Stimulated activated CD8-positive, alpha-beta memory T cell treated with anti-CD3 and anti-CD28 coated beads, Interleukin-15, amount 100 ng/mL, for 48 hours (primary cell): Measurements from ENCODE around the gene CEP76.
"Not testable (repeated sequence)": the region's sequence is repeated elsewhere in the genome, so short reads cannot be mapped to it uniquely, and the experiment has no call there.

ENCODE experiments used
- DNase-seq, 2 donors: peaks; one replicate each; pipeline ENCODE4 v3.0.0-alpha.2; 2020; ENCODE audit warnings: low read depth in 2 of 2

Gene CEP76

DNA sequence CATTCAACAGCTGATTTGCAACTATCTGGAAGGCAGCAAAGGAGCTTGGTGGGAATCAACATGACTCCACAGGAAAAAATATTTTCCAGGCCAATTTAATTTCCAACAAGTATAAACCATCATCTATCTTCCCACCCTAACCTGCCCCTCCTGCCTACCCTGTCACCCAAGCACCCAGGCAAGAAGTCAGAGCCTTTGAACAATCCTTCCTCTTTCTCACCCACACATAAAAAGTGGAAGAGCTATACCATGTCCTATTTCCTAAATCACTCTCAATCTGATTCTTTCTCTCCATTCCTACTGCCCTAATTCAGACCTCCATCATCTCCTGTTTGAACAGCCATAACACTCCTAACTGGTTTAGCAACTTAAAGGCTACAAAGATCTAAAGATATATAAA, 57.3 kb downstream of the CEP76 start:
- DNase-seq = no peak

DNA sequence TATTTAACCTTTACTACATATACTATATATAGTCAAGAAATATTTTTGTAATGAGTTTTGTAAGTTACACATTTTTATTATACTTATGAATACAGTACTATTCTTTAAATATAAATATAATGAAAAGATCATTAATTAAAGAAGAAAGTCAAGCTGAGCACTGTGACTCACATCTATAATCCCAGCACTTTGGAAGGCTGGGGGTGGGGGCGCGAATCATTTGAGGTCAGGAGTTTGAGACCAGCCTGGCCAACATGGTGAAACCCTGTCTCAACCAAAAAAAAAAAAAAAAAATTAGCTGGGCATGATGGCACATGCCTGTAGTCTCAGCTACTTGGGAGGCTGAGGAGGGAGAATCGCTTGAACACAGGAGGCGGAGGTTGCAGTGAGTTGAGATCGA, 58.8 kb downstream of the CEP76 start:
- DNase-seq = not testable (repeated sequence)

DNA sequence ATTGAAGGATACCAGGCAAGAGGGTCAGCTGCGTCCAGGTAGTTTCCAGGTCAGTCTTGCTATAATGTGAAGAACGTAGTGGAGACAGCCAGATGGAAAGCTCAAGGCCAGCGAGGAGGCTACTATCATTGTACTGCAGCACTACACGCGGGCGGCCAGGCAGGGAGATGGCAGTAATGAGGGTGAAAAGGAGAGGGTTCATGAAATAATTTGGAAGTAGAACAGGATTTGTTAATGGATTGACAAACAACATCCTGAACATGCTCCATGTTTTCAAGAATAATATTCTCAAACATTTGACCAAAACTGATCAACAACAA, 61.7 kb downstream of the CEP76 start:
- no peak for DNase-seq

DNA sequence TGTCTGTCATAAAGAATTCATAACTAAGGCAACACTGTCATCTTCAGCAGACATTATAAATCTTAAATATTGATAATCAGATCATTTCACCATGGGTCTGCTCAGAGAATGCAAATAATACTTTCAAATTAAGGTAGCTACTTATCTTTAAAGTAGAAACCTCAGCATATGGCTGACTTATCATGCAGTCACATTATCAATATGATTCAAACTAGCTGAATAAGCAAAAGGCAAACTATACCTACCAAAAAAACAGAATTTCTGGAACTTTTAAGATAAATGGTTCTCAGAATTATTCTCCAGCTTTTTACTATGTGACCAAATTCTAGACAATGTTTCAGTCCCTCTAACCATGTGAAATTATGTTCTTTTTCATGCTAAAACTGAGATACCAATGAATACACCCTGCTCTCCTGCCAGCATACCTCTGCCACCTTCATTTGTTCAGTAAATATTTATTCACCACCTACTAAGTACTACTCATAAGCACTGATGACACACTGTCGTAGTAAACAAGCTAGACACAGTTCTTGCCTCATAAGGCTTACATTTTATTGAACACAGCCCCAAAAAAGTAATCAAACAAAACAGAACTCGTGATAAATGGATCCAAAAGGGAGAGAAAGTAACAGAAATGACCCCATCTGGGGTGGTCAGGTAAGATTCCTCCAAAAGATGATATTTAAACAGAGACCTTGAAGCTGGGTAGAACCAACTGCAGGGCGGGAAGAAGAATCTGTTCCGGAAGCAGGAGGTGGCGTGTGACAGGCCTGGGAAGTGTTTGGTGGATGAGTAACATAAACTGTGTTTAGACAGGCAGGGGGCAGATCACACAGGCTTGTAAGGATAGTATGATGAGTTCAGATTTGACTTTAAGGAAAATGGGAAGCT, 62.3 kb downstream of the CEP76 start:
- no peak for DNase-seq

DNA sequence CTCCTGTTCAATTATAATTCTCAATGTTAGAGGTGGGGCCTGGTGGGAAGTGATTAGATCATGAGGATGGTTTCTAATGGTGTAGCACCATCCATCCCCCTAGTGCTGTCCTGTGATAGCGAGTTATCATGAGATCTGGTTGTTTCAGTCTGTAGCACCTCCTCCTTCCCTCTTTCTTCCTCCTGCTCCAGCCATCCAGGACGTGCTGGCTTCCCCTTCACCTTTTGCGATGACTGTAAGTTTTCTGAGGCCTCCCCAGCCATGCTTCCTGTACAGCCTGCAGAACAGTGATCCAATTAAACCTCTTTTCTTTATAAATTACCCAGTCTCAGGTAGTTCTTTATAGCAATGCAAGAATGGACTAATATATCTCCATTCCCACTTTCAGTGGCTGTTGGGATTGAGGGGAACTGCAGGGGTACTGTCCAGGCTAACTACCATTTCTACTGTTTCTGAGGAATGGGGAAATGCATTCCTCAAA, 63.8 kb downstream of the CEP76 start:
- DNase-seq = no peak

DNA sequence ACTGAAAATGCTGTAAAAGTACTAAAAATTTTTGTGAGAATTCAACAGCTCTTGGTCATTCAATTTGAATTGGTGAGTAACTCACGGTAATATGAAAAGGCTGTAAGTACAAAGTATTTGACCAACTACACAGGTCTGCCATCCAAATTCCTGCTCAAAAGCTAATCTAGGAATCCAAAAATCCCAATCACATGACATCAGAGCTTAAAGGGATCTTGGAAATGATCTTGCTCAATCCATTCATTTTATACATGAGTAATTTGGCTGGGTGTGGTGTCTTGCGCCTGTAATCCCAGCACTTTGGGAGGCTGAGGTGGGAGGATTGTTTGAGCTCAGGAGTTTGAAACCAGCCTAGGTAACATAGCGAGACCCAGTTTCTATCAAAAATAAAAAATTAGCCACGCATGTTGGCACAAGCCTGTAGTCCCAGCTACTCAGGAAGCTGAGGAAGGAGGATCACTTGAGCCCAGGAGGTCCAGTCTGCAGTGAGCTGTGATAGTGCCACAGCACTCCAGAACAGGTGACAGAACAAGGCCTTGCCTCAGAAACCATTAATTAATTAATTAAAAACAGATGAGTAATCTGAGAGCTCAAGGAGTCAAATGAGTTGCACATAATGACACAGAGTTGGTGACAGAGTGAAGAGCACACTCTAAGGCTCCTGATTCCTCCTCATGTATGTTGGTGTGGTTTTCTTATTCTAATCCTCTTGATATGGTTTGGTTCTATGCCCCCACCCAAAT, 64.5 kb downstream of the CEP76 start:
- DNase-seq = no peak

DNA sequence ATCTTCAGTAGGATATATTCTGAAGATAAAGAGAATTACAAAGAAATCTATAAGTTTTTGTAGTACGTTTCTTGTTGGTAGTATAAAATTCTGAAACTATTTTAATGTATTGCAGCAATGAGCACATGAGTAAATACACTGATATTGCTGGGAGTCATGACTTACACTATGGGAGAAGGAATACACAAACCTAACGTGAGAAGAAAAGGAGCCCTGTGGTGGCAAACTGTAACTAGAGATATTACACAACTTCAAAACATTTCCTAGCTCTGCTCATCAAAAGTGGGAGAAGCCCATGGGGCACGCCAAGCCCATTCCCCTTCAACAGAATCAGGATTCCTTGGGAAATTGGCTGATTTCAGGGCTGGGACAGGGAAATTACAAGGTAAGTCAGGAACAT, 65.1 kb downstream of the CEP76 start:
- no peak for DNase-seq

DNA sequence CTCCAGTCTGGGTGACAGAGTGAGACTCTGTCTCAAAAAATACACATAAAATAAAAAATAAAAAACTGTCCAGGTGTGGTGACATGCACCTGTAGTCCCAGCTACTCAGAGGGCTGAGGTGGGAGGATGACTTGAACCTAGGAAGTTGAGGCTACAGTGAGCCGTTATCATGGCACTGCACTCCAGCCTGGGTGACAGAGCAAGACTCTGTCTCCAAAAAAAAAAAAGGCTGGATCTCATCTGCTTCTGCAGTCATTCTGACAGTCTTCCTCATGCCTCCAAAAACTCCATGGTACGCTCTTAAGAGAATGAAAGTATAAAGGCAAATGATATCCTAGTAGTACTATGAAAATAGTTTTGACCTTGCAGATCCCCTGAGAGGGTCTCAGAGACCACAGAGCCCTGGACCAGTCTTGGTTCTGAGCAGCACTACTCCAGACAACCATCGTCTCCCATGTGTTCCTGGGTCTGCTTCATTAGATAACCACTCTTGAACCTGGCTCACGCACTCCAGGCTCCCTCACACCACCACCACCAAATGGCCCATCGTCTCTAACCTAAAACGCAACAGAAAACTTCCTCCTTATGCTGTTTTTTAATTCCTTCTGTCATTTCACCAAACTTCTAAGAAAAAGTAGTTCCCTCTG, 70.6 kb downstream of the CEP76 start:
- DNase-seq = no peak

DNA sequence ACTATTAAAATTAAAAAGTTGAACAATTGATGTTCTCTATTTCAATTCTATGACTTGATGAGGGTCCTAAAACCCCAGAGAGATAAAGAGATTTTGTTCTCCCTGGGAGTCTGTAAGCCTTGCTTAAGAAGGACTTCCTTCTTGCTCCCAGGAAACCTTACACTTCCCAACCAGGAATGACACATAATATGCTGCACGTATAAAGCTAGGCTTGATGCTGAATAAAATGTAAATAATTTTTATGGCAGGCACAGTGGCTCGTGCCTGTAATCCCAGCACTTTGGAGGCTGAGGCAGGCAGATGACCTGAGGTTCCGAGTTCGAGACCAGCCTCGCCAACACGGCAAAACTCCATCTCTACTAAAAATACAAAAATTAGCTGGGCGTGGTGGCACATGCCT, 72.4 kb downstream of the CEP76 start:
- DNase-seq = no peak

DNA sequence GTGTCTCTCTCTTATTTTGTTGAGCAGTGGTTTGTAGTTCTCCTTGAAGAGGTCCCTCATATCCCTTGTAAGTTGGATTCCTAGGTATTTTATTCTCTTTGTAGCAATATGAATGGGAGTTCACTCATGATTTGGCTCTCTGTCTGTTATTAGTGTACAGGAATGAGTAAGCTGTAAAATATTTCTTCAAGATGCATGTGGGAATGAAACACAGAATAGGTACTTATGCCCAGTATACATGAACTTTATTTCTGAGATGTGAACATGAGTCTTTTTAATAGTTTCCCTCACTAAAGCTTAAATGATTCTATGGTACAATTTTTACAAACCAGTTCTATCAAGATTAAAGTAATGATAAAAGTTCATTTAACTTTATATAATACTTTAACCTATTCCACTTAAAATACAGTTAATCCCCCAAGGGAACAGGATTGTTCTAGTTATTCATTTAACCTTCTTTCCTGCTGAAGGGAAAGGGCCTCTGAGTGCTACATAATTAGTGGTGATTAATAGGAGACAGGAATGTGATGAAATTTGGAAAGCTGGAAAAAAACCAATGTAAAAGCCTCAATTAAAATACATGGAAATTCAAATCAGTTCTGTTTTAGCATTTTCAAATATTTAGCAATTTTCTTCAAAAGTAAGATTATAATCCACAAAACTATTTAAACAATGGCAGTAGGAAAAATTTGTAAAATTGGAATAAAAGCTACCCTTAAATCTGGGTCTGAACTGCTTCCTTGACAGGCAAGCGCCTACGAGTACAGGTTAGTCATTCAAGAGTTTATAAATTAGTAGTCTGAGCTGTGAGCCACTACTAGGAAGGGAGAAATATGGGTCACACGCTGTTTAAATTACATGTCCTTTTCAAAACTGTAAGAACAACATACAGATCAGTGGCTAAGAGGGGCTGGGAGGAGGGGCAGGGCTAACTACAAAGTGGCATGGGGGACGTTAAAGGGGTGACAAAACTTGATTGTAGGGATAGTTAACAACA, 73.5 kb downstream of the CEP76 start:
- no peak for DNase-seq

DNA sequence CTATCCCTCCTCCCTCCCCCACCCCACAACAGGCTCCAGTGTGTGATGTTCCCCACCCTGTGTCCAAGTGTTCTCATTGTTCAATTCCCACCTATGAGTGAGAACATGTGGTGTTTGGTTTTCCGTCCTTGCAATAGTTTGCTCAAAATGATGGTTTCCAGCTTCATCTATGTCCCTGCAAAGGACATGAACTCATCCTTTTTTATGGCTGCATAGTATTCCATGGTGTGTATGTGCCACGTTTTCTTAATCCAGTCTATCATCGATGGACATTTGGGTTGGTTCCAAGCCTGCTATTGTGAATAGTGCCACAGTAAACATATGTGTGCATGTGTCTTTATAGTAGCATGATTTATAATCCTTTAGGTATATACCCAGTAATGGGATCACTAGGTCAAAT, 75.3 kb downstream of the CEP76 start:
- DNase-seq = not testable (repeated sequence)

DNA sequence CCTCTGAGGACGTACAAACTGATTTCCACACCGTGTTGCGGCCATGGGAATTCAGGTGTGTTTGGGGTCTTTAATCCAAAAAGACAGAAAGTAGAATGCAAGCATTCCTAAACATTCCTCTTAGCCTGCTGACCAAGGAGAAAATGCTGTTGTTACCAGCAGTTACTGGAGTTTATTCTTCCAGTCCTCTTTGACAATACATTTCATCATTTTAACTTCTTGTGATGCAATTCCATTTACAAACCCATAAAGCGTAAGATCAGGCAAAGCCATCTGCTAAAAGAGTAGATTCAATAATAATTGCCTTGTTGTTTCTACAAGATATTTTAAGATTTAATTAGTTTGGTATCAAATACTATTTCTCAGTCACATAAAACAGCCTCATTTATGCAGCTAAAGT, 77.3 kb downstream of the CEP76 start:
- DNase-seq = no peak
